Measurements from ENCODE around the gene AP5S1.
"Not testable (repeated sequence)": the region's sequence is repeated elsewhere in the genome, so short reads cannot be mapped to it uniquely, and the experiment has no call there.

Gene AP5S1

GRCh38 chr20:3783511-3784195, 36.7 kb upstream of the AP5S1 start:
- FAIRE-seq (no peak), DNase-seq (ENCODE audit: insufficient read length) (no peak)
- TF ChIP-seq POLR2A (IDR thresholded peaks at IDR 0.05; ENCODE audit: low read depth, low read length), result no peak; the same call in 1 of the 2 replicates
- TF ChIP-seq TAF1 (IDR thresholded peaks at IDR 0.05; ENCODE audit: borderline replicate concordance, low read depth, low read length), result no peak
- no peak; the same call in 1 of the 2 replicates for TF ChIP-seq POLR2AphosphoS5 (IDR thresholded peaks at IDR 0.05; ENCODE audit: low read depth, low read length)

- TF ChIP-seq TAF1 (IDR thresholded peaks at IDR 0.05; ENCODE audit: borderline replicate concordance, low read depth, low read length) (no peak), POLR2A (IDR thresholded peaks at IDR 0.05; ENCODE audit: low read depth, low read length) (no peak), POLR2AphosphoS5 (IDR thresholded peaks at IDR 0.05; ENCODE audit: low read depth, low read length) (no peak)
- DNase-seq (ENCODE audit: insufficient read length) (no peak), FAIRE-seq (no peak)
Measured at GRCh38 chr20:3784216-3784853, 36.0 kb upstream of the AP5S1 start.

GRCh38 chr20:3784863-3785239, 35.5 kb upstream of the AP5S1 start:
- FAIRE-seq, result no peak
- no peak for DNase-seq (ENCODE audit: insufficient read length)
- TF ChIP-seq POLR2AphosphoS5 (IDR thresholded peaks at IDR 0.05; ENCODE audit: low read depth, low read length) (no peak), POLR2A (IDR thresholded peaks at IDR 0.05; ENCODE audit: low read depth, low read length) (no peak; the same call in 1 of the 2 replicates), TAF1 (IDR thresholded peaks at IDR 0.05; ENCODE audit: borderline replicate concordance, low read depth, low read length) (no peak)

- TF ChIP-seq POLR2AphosphoS5 (IDR thresholded peaks at IDR 0.05; ENCODE audit: low read depth, low read length), result no peak
- DNase-seq (ENCODE audit: insufficient read length) (no peak), FAIRE-seq (no peak)
Measured at GRCh38 chr20:3785240-3786125, 34.9 kb upstream of the AP5S1 start.

- no peak for TF ChIP-seq POLR2AphosphoS5 (IDR thresholded peaks at IDR 0.05; ENCODE audit: low read depth, low read length)
- no peak for TF ChIP-seq TAF1 (IDR thresholded peaks at IDR 0.05; ENCODE audit: borderline replicate concordance, low read depth, low read length)
- TF ChIP-seq POLR2A (IDR thresholded peaks at IDR 0.05; ENCODE audit: low read depth, low read length), result no peak
- no peak for FAIRE-seq
- DNase-seq (ENCODE audit: insufficient read length), result peak; percentile 50
Measured at GRCh38 chr20:3786126-3786484, 34.2 kb upstream of the AP5S1 start.

GRCh38 chr20:3786665-3787323, 33.6 kb upstream of the AP5S1 start, which contains the start of gene CENPB:
CENPB (minus strand) TSS chr20:3786740; CDS start chr20:3786483, 257 bp downstream.
- TF ChIP-seq TAF1 (IDR thresholded peaks at IDR 0.05; ENCODE audit: borderline replicate concordance, low read depth, low read length) (no peak), POLR2AphosphoS5 (IDR thresholded peaks at IDR 0.05; ENCODE audit: low read depth, low read length) (no peak), POLR2A (IDR thresholded peaks at IDR 0.05; ENCODE audit: low read depth, low read length) (peak; percentile 56; the same call in 1 of the 2 replicates)
- DNase-seq (ENCODE audit: insufficient read length) (peak; percentile 95), FAIRE-seq (peak; percentile 92)

GRCh38 chr20:3787324-3788014, 32.9 kb upstream of the AP5S1 start:
- TF ChIP-seq POLR2A (IDR thresholded peaks at IDR 0.05; ENCODE audit: low read depth, low read length), result no peak
- TF ChIP-seq TAF1 (IDR thresholded peaks at IDR 0.05; ENCODE audit: borderline replicate concordance, low read depth, low read length), result no peak
- TF ChIP-seq POLR2AphosphoS5 (IDR thresholded peaks at IDR 0.05; ENCODE audit: low read depth, low read length), result no peak
- FAIRE-seq (peak; percentile 42), DNase-seq (ENCODE audit: insufficient read length) (no peak)

GRCh38 chr20:3788685-3789155, 31.6 kb upstream of the AP5S1 start:
- no peak for DNase-seq (ENCODE audit: insufficient read length)
- TF ChIP-seq TAF1 (IDR thresholded peaks at IDR 0.05; ENCODE audit: borderline replicate concordance, low read depth, low read length) (no peak), POLR2A (IDR thresholded peaks at IDR 0.05; ENCODE audit: low read depth, low read length) (no peak), POLR2AphosphoS5 (IDR thresholded peaks at IDR 0.05; ENCODE audit: low read depth, low read length) (no peak)
- no peak for FAIRE-seq

GRCh38 chr20:3789201-3789600, 31.1 kb upstream of the AP5S1 start:
- DNase-seq (ENCODE audit: insufficient read length); FAIRE-seq: not testable (repeated sequence)

GRCh38 chr20:3794168-3794567, 26.2 kb upstream of the AP5S1 start:
- not testable (repeated sequence) for DNase-seq (ENCODE audit: insufficient read length); FAIRE-seq
